A549 (cell line): ENCODE data around the gene EMD. TPM values are rescaled to one million over a fixed set of nuclear protein-coding genes. Genes with fewer than 3 reads are reported as not detected.

Experiments used
- ATAC-seq, 2 experiments: fragments of 200-7000 bp in 1 of 2; fragments of >200 bp in 1 of 2; cut with Nextera tagmentation in 1 of 2; cut with Tn5 transposase in 1 of 2; 3 replicates each; pipeline versions ENCODE4 v1.8.0 to v1.9.1; 2018 to 2020; ENCODE audit warnings: mild to moderate bottlenecking in 1 of 2, moderate library complexity in 1 of 2
- CTCF ChIA-PET: fragments of 300-600 bp; sonication (Branson Sonifier 250); formaldehyde crosslinking; extraction: SDS; loops from one replicate; lab custom pipeline; 2021; ENCODE audit warnings: antibody characterized with exemption, inconsistent platforms; lab: Yijun Ruan, JAX
- POLR2A ChIA-PET: fragments of 350-600 bp; formaldehyde crosslinking; extraction: SDS; loops from one replicate; lab custom pipeline; 2021; ENCODE audit warnings: antibody characterized with exemption, inconsistent platforms; lab: Yijun Ruan, JAX
- DNase-seq, 2 experiments: peaks; one replicate each; pipeline versions ENCODE4 v3.0.0 to v3.0.0-alpha.2; 2011 to 2016; ENCODE audit warnings: low read depth in 1 of 2, low spot score in 1 of 2
- FAIRE-seq: peaks from 2 replicates; lab custom pipeline; 2011; peaks lifted over from hg19 to GRCh38; lab: Jason Lieb, UNC
- H3K27ac ChIP-seq, 2 experiments: fragments of >200 bp; sonication (Bioruptor Twin); formaldehyde crosslinking; 3 replicates each; pipeline ENCODE4 v1.5.1; 2016 to 2017
- H3K4me1 ChIP-seq: fragments of >200 bp; sonication (Bioruptor Twin); formaldehyde crosslinking; 3 replicates; pipeline ENCODE4 v1.6.1; 2016
- H3K4me2 ChIP-seq: fragments of >200 bp; sonication (Bioruptor Twin); formaldehyde crosslinking; 3 replicates; pipeline ENCODE4 v1.6.1; 2016
- H3K4me3 ChIP-seq: fragments of >200 bp; sonication (Bioruptor Twin); formaldehyde crosslinking; 3 replicates; pipeline ENCODE4 v1.5.1; 2016
- H3K9me3 ChIP-seq: fragments of >200 bp; sonication (Bioruptor Twin); formaldehyde crosslinking; 3 replicates; pipeline ENCODE4 v1.6.1; 2016
- CBX2 ChIP-seq: fragments of 200-600 bp; sonication (generic); IDR thresholded peaks from 2 replicates; pipeline ENCODE4 v1.6.1; 2016; ENCODE audit warnings: low read depth, mild to moderate bottlenecking, borderline replicate concordance
- CHD2 ChIP-seq: fragments of 150-350 bp; IDR thresholded peaks from 2 replicates; pipeline ENCODE4 v1.6.1; 2014; ENCODE audit warnings: low read length; ENCODE audit not compliant: partially characterized antibody
- CTCF ChIP-seq: fragments of >200 bp; sonication (Bioruptor Twin); formaldehyde crosslinking; IDR thresholded peaks from 3 replicates; pipeline ENCODE4 v1.5.1; 2016
- EHMT2 ChIP-seq: fragments of 200-600 bp; sonication (generic); IDR thresholded peaks from 2 replicates; pipeline ENCODE4 v1.6.1; 2016; ENCODE audit warnings: antibody characterized with exemption, low read depth, mild to moderate bottlenecking, moderate library complexity
- ELK1 ChIP-seq: fragments of 150-350 bp; IDR thresholded peaks from 2 replicates; pipeline ENCODE4 v1.6.1; 2014; ENCODE audit warnings: low read depth, mild to moderate bottlenecking, low read length
- EP300 ChIP-seq, 2 experiments: fragments of >200 bp; sonication (Bioruptor Twin); formaldehyde crosslinking; IDR thresholded peaks; 2 replicates in 1 of 2; 3 replicates in 1 of 2; pipeline ENCODE4 v1.6.1; 2016 to 2017
- GATA3 ChIP-seq: IDR thresholded peaks from 2 replicates; pipeline ENCODE4 v1.6.1; 2012; ENCODE audit warnings: borderline replicate concordance
- HMGXB4 ChIP-seq: fragments of 250-450 bp; sonication (Bioruptor Pico); IDR thresholded peaks from 2 replicates; pipeline ENCODE4 v1.5.0; 2021; ENCODE audit warnings: mild to moderate bottlenecking, moderate library complexity, borderline replicate concordance
- JUN ChIP-seq, 2 experiments: fragments of >200 bp; sonication (Bioruptor Twin); formaldehyde crosslinking; IDR thresholded peaks; 2 replicates in 1 of 2; 3 replicates in 1 of 2; pipeline ENCODE4 v1.6.1; 2016 to 2017
- JUNB ChIP-seq: fragments of >200 bp; sonication (Bioruptor Twin); formaldehyde crosslinking; IDR thresholded peaks from 2 replicates; pipeline ENCODE4 v1.6.1; 2016
- KDM1A ChIP-seq: fragments of 200-600 bp; sonication (generic); IDR thresholded peaks from 2 replicates; pipeline ENCODE4 v1.6.1; 2016; ENCODE audit warnings: low read depth, mild to moderate bottlenecking
- KDM5A ChIP-seq: fragments of 200-600 bp; sonication (generic); IDR thresholded peaks from 2 replicates; pipeline ENCODE4 v1.6.1; 2016; ENCODE audit warnings: antibody characterized with exemption, mild to moderate bottlenecking
- NFE2L2 ChIP-seq: fragments of 150-350 bp; conservative IDR thresholded peaks from 2 replicates; pipeline ENCODE4 v1.6.1; 2014; ENCODE audit warnings: low read length
- NPAS2 ChIP-seq: fragments of 250-450 bp; sonication (Bioruptor Pico); IDR thresholded peaks from 2 replicates; pipeline ENCODE4 v1.8.0; 2022; ENCODE audit warnings: mild to moderate bottlenecking, moderate library complexity, borderline replicate concordance
- PBX3 ChIP-seq: IDR thresholded peaks from 2 replicates; pipeline ENCODE4 v1.6.1; 2012
- RAD21 ChIP-seq, 2 experiments: fragments of >200 bp in 1 of 2; sonication (Bioruptor Twin) in 1 of 2; formaldehyde crosslinking in 1 of 2; IDR thresholded peaks in 1 of 2; conservative IDR thresholded peaks in 1 of 2; 2 replicates in 1 of 2; 3 replicates in 1 of 2; pipeline ENCODE4 v1.6.1; 2012 to 2018; ENCODE audit warnings: inconsistent platforms in 1 of 2
- RCOR1 ChIP-seq: fragments of 150-350 bp; IDR thresholded peaks from 2 replicates; pipeline ENCODE4 v1.6.1; 2014; ENCODE audit warnings: antibody characterized with exemption, low read length, low read depth
- SMC3 ChIP-seq: fragments of >200 bp; sonication (Bioruptor Twin); formaldehyde crosslinking; IDR thresholded peaks from 3 replicates; pipeline ENCODE4 v1.6.1; 2018; ENCODE audit warnings: inconsistent platforms
- TFCP2L1 ChIP-seq: fragments of 250-450 bp; sonication (Bioruptor Pico); IDR thresholded peaks from 2 replicates; pipeline ENCODE4 v1.5.0; 2021; ENCODE audit warnings: mild to moderate bottlenecking
- ZC3H11A ChIP-seq: fragments of 450-650 bp; IDR thresholded peaks from 2 replicates; pipeline ENCODE4 v1.6.1; 2014; ENCODE audit warnings: antibody characterized with exemption, mild to moderate bottlenecking
- WGBS: methylation state at CpG from one replicate; pipeline ENCODE4 v1.1.6; 2017; ENCODE audit errors: missing lambda C conversion rate; 5-methylcytosine and 5-hydroxymethylcytosine counted together
- polyA plus RNA-seq, 4 experiments: library from polyadenylated mRNA; depleted of rRNA in 3 of 4; stranded (reverse); fragments of >200 nt; fragmentation: RNase III in 1 of 4; extraction: RNeasy Plus Mini Kit Qiagen cat#74134 plus additional on column Dnase treatment in 1 of 4; gene quantifications; 2 replicates in 3 of 4; 3 replicates in 1 of 4; pipeline ENCODE4 v1.2.3, GENCODE V29; 2011 to 2017

EMD gene
- polyA plus RNA-seq, 2 of the 4 experiments (the other 2 are of a cell fraction), result 34.6 to 126 TPM

GRCh38 chrX:154355776-154356140, 23.3 kb upstream of the EMD start:
- Histone ChIP-seq H3K4me3 (no peak overlapping the region), H3K4me2 (no peak overlapping the region), H3K4me1 (peaks cover 76% of the 10 kb centered on the region), H3K9me3 (no peaks in the 10 kb centered on the region)
- no peak for DNase-seq
- CTCF ChIA-PET, result interaction anchor here (1.0 to 1.3 kb wide), 2 partner anchors 18 to 42 kb away, joined by 3 to 4 read pairs; partner anchors contain the start of gene RPL10
- WGBS, result 100% methylated on average over 1 of the region's 12 CpGs
- POLR2A ChIA-PET, result interaction anchor here (0.6 kb wide), 1 partner anchor 14 kb away, joined by 3 read pairs; no protein-coding TSS in a partner anchor
- ATAC-seq, result peak in 1 of 2 experiments; percentile 1; a peak in 2 of 6 replicates
- FAIRE-seq, result no peak
- TF ChIP-seq KDM1A (no peak), PBX3 (peak; percentile 39; the same call in 1 of the 2 replicates)
- TF ChIP-seq, all 56 proteins: peak for 1
- H3K27ac ChIP-seq, result no peak overlapping the region

- no peak for FAIRE-seq
These were observed 22.5 kb upstream of the EMD start for GRCh38 chrX:154356596-154356995.

More at GRCh38 chrX:154356596-154356995, 22.5 kb upstream of the EMD start:
- ATAC-seq, result no peak
- Histone ChIP-seq H3K9me3 (no peaks in the 10 kb centered on the region), H3K4me3 (no peak overlapping the region), H3K4me1 (peaks cover 68% of the 10 kb centered on the region)
- no peak for TF ChIP-seq GATA3
- TF ChIP-seq CBX2, result no peak
- TF ChIP-seq ZC3H11A, result no peak
- TF ChIP-seq SMC3, result no peak
- no peak for TF ChIP-seq ELK1
- no peak for TF ChIP-seq CTCF
- no peak for TF ChIP-seq JUN (IDR thresholded peaks at IDR 0.05)
- no peak for TF ChIP-seq CHD2
- no peak for TF ChIP-seq TFCP2L1 (CRISPR knock-in tag)
- no peak for TF ChIP-seq NPAS2 (CRISPR knock-in tag)
- no peak for TF ChIP-seq HMGXB4 (CRISPR knock-in tag)
- no peak for TF ChIP-seq NFE2L2
- TF ChIP-seq EP300 (IDR thresholded peaks at IDR 0.05), result no peak
- no peak for TF ChIP-seq RAD21 (conservative IDR thresholded peaks at IDR 0.05 in 1 of 2, IDR thresholded peaks at IDR 0.05 in 1 of 2)
- no peak for TF ChIP-seq RCOR1
- no peak for TF ChIP-seq EHMT2
- TF ChIP-seq KDM5A, result no peak
- no peak for TF ChIP-seq JUNB
- TF ChIP-seq PBX3, result no peak
- TF ChIP-seq, all 56 proteins: peak for 0
- Histone ChIP-seq H3K27ac (no peak overlapping the region), H3K4me2 (no peak overlapping the region)
- no peak for DNase-seq
- ChIA-PET POLR2A (no interaction called here), CTCF (interaction anchor here (1.2 to 1.8 kb wide), 3 partner anchors 9 to 179 kb away, joined by 3 to 11 read pairs (median 3); partner anchors contain the start of gene FLNA)
- no CpG with 5 or more reads among the region's 13 CpGs for WGBS
